Fibroblast of lung (primary cell): ENCODE measurements around the gene EYS. TPM values are rescaled to one million over a fixed set of nuclear protein-coding genes. Genes with fewer than 3 reads are reported as not detected.

Experiments used
- DNase-seq, 2 donors: peaks; one replicate each; pipeline versions ENCODE4 v3.0.0 to v3.0.0-alpha.2; 2010; ENCODE audit warnings: low read depth in 2 of 2
- H2AFZ ChIP-seq: 2 replicates; pipeline ENCODE4 v1.5.1; 2012; ENCODE audit warnings: low read length, control low read depth, inconsistent platforms
- H3K27ac ChIP-seq: 2 replicates; pipeline ENCODE4 v1.5.1; 2011; ENCODE audit warnings: low read length, control low read depth; ENCODE audit not compliant: insufficient read depth
- H3K27me3 ChIP-seq: 2 replicates; pipeline ENCODE4 v1.5.1; 2011; ENCODE audit warnings: mild to moderate bottlenecking, low read length; ENCODE audit not compliant: control insufficient read depth, insufficient read depth
- H3K36me3 ChIP-seq: 2 replicates; pipeline ENCODE4 v1.5.1; 2011; ENCODE audit warnings: low read length; ENCODE audit not compliant: control insufficient read depth, insufficient read depth
- H3K4me1 ChIP-seq: 2 replicates; pipeline ENCODE4 v1.5.1; 2011; ENCODE audit warnings: low read length; ENCODE audit not compliant: control insufficient read depth, insufficient read depth; ENCODE audit errors: extremely low read depth
- H3K4me2 ChIP-seq: 2 replicates; pipeline ENCODE4 v1.5.1; 2011; ENCODE audit warnings: low read length, control low read depth; ENCODE audit not compliant: insufficient read depth; ENCODE audit errors: extremely low read depth
- H3K4me3 ChIP-seq, 4 experiments: fragments of 200-600 bp in 1 of 4; sonication (generic) in 1 of 4; replicated peaks in 1 of 4; 2 replicates each; pipeline ENCODE4 v1.5.1; 2011 to 2016; ENCODE audit warnings: low read length in 4 of 4, low read depth in 3 of 4, mild to moderate bottlenecking in 3 of 4, control low read depth in 2 of 4, inconsistent platforms in 1 of 4, mixed read lengths in 1 of 4; ENCODE audit not compliant: insufficient read depth in 1 of 4; ENCODE audit errors: control extremely low read depth in 1 of 4
- H3K79me2 ChIP-seq: 2 replicates; pipeline ENCODE4 v1.5.1; 2012; ENCODE audit warnings: mild to moderate bottlenecking, low read length, inconsistent platforms; ENCODE audit not compliant: control insufficient read depth, insufficient read depth
- H3K9ac ChIP-seq: 2 replicates; pipeline ENCODE4 v1.5.1; 2011; ENCODE audit warnings: mild to moderate bottlenecking, low read length, control low read depth; ENCODE audit not compliant: insufficient read depth
- H3K9me3 ChIP-seq: 2 replicates; pipeline ENCODE4 v1.5.1; 2012; ENCODE audit warnings: low read depth, low read length; ENCODE audit not compliant: control insufficient read depth, insufficient read depth
- H4K20me1 ChIP-seq: 2 replicates; pipeline ENCODE4 v1.5.1; 2011; ENCODE audit warnings: low read length; ENCODE audit not compliant: control insufficient read depth, insufficient read depth; ENCODE audit errors: extremely low read depth
- CTCF ChIP-seq, 2 donors: IDR thresholded peaks in 1 of 2; conservative IDR thresholded peaks in 1 of 2; 1 replicate in 1 of 2; 2 replicates in 1 of 2; pipeline ENCODE4 v1.5.1; 2011 to 2012; ENCODE audit warnings: low read length in 2 of 2, control low read depth in 1 of 2, inconsistent platforms in 1 of 2, low read depth in 1 of 2, mild to moderate bottlenecking in 1 of 2
- EZH2 ChIP-seq: IDR thresholded peaks from 2 replicates; pipeline ENCODE4 v1.5.1; 2012; ENCODE audit warnings: low read length, control low read depth, mild to moderate bottlenecking; ENCODE audit errors: missing control alignments
- polyA plus RNA-seq, 2 donors: library from polyadenylated mRNA; depleted of rRNA in 1 of 2; stranded (reverse) in 1 of 2; unstranded in 1 of 2; fragments of >200 nt; gene quantifications; 2 replicates each; pipeline ENCODE4 v1.2.1, GENCODE V29; 2011 to 2012; ENCODE audit warnings: missing spikeins in 1 of 2
- total RNA-seq: library from RNA; depleted of rRNA; stranded (reverse); fragments of >200 nt; gene quantifications from 2 replicates; pipeline ENCODE4 v1.2.1, GENCODE V29; 2014

EYS gene
- total and polyA plus RNA-seq, 2 donors (not counting 1 experiment from before 2014, with no cell fraction given): under 0.01 TPM; not detected in 1

GRCh38 chr6:64713175-64713574 is 993.9 kb downstream of the EYS start:
- H3K79me2 ChIP-seq: no peaks in the 10 kb centered on the region
- H3K36me3 ChIP-seq: no peaks in the 10 kb centered on the region
- no peak overlapping the region for H2AFZ ChIP-seq
- no peak for TF ChIP-seq CTCF (conservative IDR thresholded peaks at IDR 0.05 in 1 of 2, IDR thresholded peaks at IDR 0.05 in 1 of 2; ENCODE audit: low read depth in 1 of 2, low read length in 2 of 2)
- no peak for TF ChIP-seq EZH2
- no peak overlapping the region for H3K4me3 ChIP-seq
- H3K9me3 ChIP-seq: no peaks in the 10 kb centered on the region
- no peak for DNase-seq
- H4K20me1 ChIP-seq: no peaks in the 10 kb centered on the region
- no peaks in the 10 kb centered on the region for H3K27me3 ChIP-seq
- H3K27ac ChIP-seq: no peak overlapping the region
- no peak overlapping the region for H3K4me2 ChIP-seq
- no peak overlapping the region for H3K9ac ChIP-seq
- H3K4me1 ChIP-seq: no peaks in the 10 kb centered on the region

DNA sequence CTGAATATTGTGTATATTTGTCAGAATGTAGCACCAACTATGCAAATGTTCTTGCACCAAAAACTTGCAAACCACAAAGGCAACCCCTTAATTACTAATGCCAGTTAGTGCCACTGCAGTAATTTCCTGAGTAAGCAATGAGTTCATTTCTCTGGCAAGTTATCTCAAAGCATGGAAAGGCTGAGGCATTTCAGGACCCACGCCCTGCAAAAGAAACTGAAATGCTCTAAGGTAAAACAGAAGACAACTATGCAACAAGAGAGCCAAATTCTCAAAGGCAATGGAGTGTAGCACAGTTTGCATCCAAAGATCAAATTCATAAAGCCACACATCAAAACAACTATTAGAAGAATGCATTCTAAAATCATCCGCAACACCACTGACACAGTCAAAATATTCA is 994.4 kb downstream of the EYS start:
- no peak for TF ChIP-seq EZH2
- TF ChIP-seq CTCF (conservative IDR thresholded peaks at IDR 0.05 in 1 of 2, IDR thresholded peaks at IDR 0.05 in 1 of 2; ENCODE audit: low read depth in 1 of 2, low read length in 2 of 2): no peak
- no peak overlapping the region for H3K9ac ChIP-seq
- H3K79me2 ChIP-seq: no peaks in the 10 kb centered on the region
- no peak overlapping the region for H3K4me3 ChIP-seq
- DNase-seq: peak; percentile 9 to 13
- H3K4me2 ChIP-seq: no peak overlapping the region
- no peaks in the 10 kb centered on the region for H3K4me1 ChIP-seq
- no peaks in the 10 kb centered on the region for H3K9me3 ChIP-seq
- no peaks in the 10 kb centered on the region for H3K36me3 ChIP-seq
- no peaks in the 10 kb centered on the region for H4K20me1 ChIP-seq
- no peaks in the 10 kb centered on the region for H3K27me3 ChIP-seq
- no peak overlapping the region for H3K27ac ChIP-seq
- H2AFZ ChIP-seq: no peak overlapping the region

DNA sequence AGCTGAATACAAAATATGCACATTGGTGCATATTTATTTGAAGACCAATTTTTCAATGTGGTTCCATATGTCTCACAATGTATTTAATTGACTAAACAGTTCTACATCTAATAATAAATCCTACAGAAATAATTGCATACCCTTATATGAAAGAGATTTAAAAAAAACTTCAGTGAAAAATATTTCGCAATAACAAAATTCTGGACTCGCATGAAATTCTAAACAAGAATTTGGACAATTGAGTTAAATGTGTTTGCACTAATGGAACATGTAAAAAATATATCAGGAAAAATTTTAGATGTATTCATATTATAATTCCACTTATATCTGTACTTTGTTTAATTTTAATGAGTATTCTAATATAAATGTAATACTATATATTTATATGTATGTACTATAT is 1003.1 kb downstream of the EYS start:
- H2AFZ ChIP-seq: no peak overlapping the region
- no peaks in the 10 kb centered on the region for H3K79me2 ChIP-seq
- no peak overlapping the region for H3K9ac ChIP-seq
- TF ChIP-seq CTCF (conservative IDR thresholded peaks at IDR 0.05 in 1 of 2, IDR thresholded peaks at IDR 0.05 in 1 of 2; ENCODE audit: low read depth in 1 of 2, low read length in 2 of 2): no peak
- TF ChIP-seq EZH2: no peak
- no peak overlapping the region for H3K4me3 ChIP-seq
- no peak for DNase-seq
- H3K4me1 ChIP-seq: no peaks in the 10 kb centered on the region
- H3K36me3 ChIP-seq: no peaks in the 10 kb centered on the region
- H4K20me1 ChIP-seq: no peaks in the 10 kb centered on the region
- no peak overlapping the region for H3K4me2 ChIP-seq
- no peaks in the 10 kb centered on the region for H3K9me3 ChIP-seq
- no peaks in the 10 kb centered on the region for H3K27me3 ChIP-seq
- no peak overlapping the region for H3K27ac ChIP-seq
